Skeletal muscle satellite cell (primary cell): ENCODE measurements around the gene C19orf12.
"Not testable (repeated sequence)": the region's sequence is repeated elsewhere in the genome, so short reads cannot be mapped to it uniquely, and the experiment has no call there.

Source experiments
- H3K27me3 ChIP-seq: 2 replicates; pipeline ENCODE4 v1.7.0; 2013; ENCODE audit warnings: low read length; ENCODE audit not compliant: control insufficient read depth, insufficient read depth
- H3K36me3 ChIP-seq: 2 replicates; pipeline ENCODE4 v1.7.0; 2013; ENCODE audit warnings: mild to moderate bottlenecking, control low read depth, low read length; ENCODE audit not compliant: insufficient read depth
- H3K4me1 ChIP-seq: 2 replicates; pipeline ENCODE4 v1.7.0; 2013; ENCODE audit warnings: low read length; ENCODE audit not compliant: control insufficient read depth, insufficient read depth
- H3K4me2 ChIP-seq: 2 replicates; pipeline ENCODE4 v1.7.0; 2013; ENCODE audit warnings: mild to moderate bottlenecking, low read length
- H3K4me3 ChIP-seq: 2 replicates; pipeline ENCODE4 v1.7.0; 2013; ENCODE audit warnings: low read length
- H3K9ac ChIP-seq: 2 replicates; pipeline ENCODE4 v1.7.0; 2013; ENCODE audit warnings: mild to moderate bottlenecking, low read depth, low read length, moderate library complexity
- H3K9me3 ChIP-seq: replicated peaks from 2 replicates; pipeline ENCODE4 v1.7.0; 2013; ENCODE audit warnings: mild to moderate bottlenecking, control low read depth, low read length

The C19orf12 gene

GRCh38 chr19:29671393-29672160 lies 43.5 kb downstream of the C19orf12 start:
- Histone ChIP-seq H3K9me3 (no peaks in the 10 kb centered on the region), H3K36me3 (peaks cover 27% of the 10 kb centered on the region), H3K27me3 (no peaks in the 10 kb centered on the region), H3K4me2 (no peak overlapping the region), H3K9ac (no peak overlapping the region), H3K4me3 (no peak overlapping the region), H3K4me1 (peaks cover 31% of the 10 kb centered on the region)

GRCh38 chr19:29671026-29671392 lies 44.1 kb downstream of the C19orf12 start:
- H3K4me3 ChIP-seq, H3K27me3 ChIP-seq, H3K9me3 ChIP-seq, H3K4me2 ChIP-seq, H3K9ac ChIP-seq: not testable (repeated sequence)
- Histone ChIP-seq H3K4me1 (peaks cover 34% of the 10 kb centered on the region), H3K36me3 (peaks cover 26% of the 10 kb centered on the region)

- Histone ChIP-seq H3K4me3 (no peak overlapping the region), H3K4me1 (peaks cover 36% of the 10 kb centered on the region), H3K4me2 (no peak overlapping the region), H3K27me3 (no peaks in the 10 kb centered on the region), H3K9ac (no peak overlapping the region), H3K9me3 (no peaks in the 10 kb centered on the region), H3K36me3 (peaks cover 19% of the 10 kb centered on the region)
Measured at GRCh38 chr19:29670255-29670654, 44.8 kb downstream of the C19orf12 start.

- Histone ChIP-seq H3K36me3 (peaks cover 6% of the 10 kb centered on the region), H3K4me1 (peaks cover 47% of the 10 kb centered on the region), H3K9me3 (no peaks in the 10 kb centered on the region), H3K4me2 (no peak overlapping the region), H3K27me3 (no peaks in the 10 kb centered on the region), H3K9ac (no peak overlapping the region), H3K4me3 (no peak overlapping the region)
Measured at GRCh38 chr19:29668746-29669609, 46.1 kb downstream of the C19orf12 start.

- Histone ChIP-seq H3K4me1 (peaks cover 58% of the 10 kb centered on the region), H3K4me2 (no peak overlapping the region), H3K9ac (no peak overlapping the region), H3K27me3 (no peaks in the 10 kb centered on the region), H3K36me3 (peaks cover 4% of the 10 kb centered on the region), H3K9me3 (no peaks in the 10 kb centered on the region), H3K4me3 (no peak overlapping the region)
Measured at GRCh38 chr19:29667901-29668341, 47.1 kb downstream of the C19orf12 start.

GRCh38 chr19:29667387-29667783 lies 47.7 kb downstream of the C19orf12 start:
- Histone ChIP-seq H3K4me1 (peaks cover 62% of the 10 kb centered on the region), H3K4me2 (peak overlapping the region; percentile 94), H3K9me3 (no peaks in the 10 kb centered on the region), H3K27me3 (no peaks in the 10 kb centered on the region), H3K4me3 (peak overlapping the region; percentile 91), H3K9ac (peak overlapping the region; percentile 80), H3K36me3 (peaks cover 4% of the 10 kb centered on the region)

- H3K9me3 ChIP-seq: no peaks in the 10 kb centered on the region
- no peaks in the 10 kb centered on the region for H3K27me3 ChIP-seq
- H3K9ac ChIP-seq: peak overlapping the region; percentile 80
- peak overlapping the region; percentile 91 for H3K4me3 ChIP-seq
- peaks cover 4% of the 10 kb centered on the region for H3K36me3 ChIP-seq
- H3K4me1 ChIP-seq: peaks cover 65% of the 10 kb centered on the region
- H3K4me2 ChIP-seq: peak overlapping the region; percentile 94
Measured at GRCh38 chr19:29666578-29667386, 48.3 kb downstream of the C19orf12 start.

GRCh38 chr19:29665826-29666577 lies 49.1 kb downstream of the C19orf12 start:
- Histone ChIP-seq H3K4me2 (peak overlapping the region; percentile 94), H3K9me3 (no peaks in the 10 kb centered on the region), H3K27me3 (no peaks in the 10 kb centered on the region), H3K9ac (peak overlapping the region; percentile 80), H3K4me1 (peaks cover 68% of the 10 kb centered on the region), H3K36me3 (peaks cover 4% of the 10 kb centered on the region), H3K4me3 (peak overlapping the region; percentile 91)

- no peaks in the 10 kb centered on the region for H3K9me3 ChIP-seq
- peaks cover 4% of the 10 kb centered on the region for H3K36me3 ChIP-seq
- no peaks in the 10 kb centered on the region for H3K27me3 ChIP-seq
- H3K4me1 ChIP-seq: peaks cover 75% of the 10 kb centered on the region
- H3K9ac ChIP-seq: peak within 1 kb of the TSS; percentile 80
- peak within 1 kb of the TSS; percentile 91 for H3K4me3 ChIP-seq
- peak within 1 kb of the TSS; percentile 94 for H3K4me2 ChIP-seq
Measured at GRCh38 chr19:29665215-29665825, 49.7 kb downstream of the C19orf12 start, which contains the start of gene PLEKHF1. Gene PLEKHF1 (plus strand): TSS chr19:29665461. CDS start chr19:29673840, 8,379 bp downstream.

- Histone ChIP-seq H3K36me3 (peaks cover 4% of the 10 kb centered on the region), H3K9ac (peak overlapping the region; percentile 80), H3K27me3 (no peaks in the 10 kb centered on the region), H3K4me3 (peak overlapping the region; percentile 91), H3K9me3 (no peaks in the 10 kb centered on the region), H3K4me2 (peak overlapping the region; percentile 94), H3K4me1 (peaks cover 76% of the 10 kb centered on the region)
Measured at GRCh38 chr19:29664753-29665214, 50.3 kb downstream of the C19orf12 start.
